Ishikawa (cell line): Measurements from ENCODE around the gene RASSF1.

ENCODE experiments used
- CEBPB ChIP-seq: IDR thresholded peaks from 2 replicates; pipeline ENCODE4 v1.6.1; 2012
- TAF1 ChIP-seq: IDR thresholded peaks from 2 replicates; pipeline ENCODE4 v1.6.1; 2012; ENCODE audit warnings: low read depth, mild to moderate bottlenecking
- TF ChIP-seq, protein P1 (sequence below): IDR thresholded peaks from 2 replicates; pipeline ENCODE4 v1.6.1; 2012
- TF ChIP-seq, protein P2 (sequence below): IDR thresholded peaks from 2 replicates; pipeline ENCODE4 v1.6.1; 2012; ENCODE audit warnings: low read depth, mild to moderate bottlenecking
- TF ChIP-seq, protein P3 (sequence below): IDR thresholded peaks from 2 replicates; pipeline ENCODE4 v1.6.1; 2012

DNA sequence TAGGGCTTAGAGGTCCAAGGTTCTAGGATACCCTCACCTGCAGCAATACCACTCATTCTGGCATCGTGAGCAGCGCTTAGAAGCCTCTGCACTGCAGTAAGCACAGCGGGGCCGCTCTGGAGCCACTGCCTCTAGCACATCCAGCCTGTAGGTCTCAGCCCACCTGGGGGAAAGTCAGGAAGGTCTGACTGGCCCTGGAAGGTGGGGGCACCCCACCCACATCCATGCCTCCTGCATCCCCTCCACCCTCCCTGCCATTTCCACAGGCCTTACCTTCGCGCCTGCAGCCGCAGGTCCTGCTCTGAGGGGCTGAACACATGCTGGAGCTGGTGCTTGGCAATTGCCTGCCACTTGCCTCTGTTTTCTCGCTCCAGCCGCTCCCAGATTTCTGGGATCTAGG lies 901 bp upstream of the RASSF1 start:
- TF ChIP-seq, protein P1, sequence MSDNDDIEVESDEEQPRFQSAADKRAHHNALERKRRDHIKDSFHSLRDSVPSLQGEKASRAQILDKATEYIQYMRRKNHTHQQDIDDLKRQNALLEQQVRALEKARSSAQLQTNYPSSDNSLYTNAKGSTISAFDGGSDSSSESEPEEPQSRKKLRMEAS: no peak
- TF ChIP-seq CEBPB: no peak
- TF ChIP-seq TAF1: no peak
- TF ChIP-seq, protein P2, sequence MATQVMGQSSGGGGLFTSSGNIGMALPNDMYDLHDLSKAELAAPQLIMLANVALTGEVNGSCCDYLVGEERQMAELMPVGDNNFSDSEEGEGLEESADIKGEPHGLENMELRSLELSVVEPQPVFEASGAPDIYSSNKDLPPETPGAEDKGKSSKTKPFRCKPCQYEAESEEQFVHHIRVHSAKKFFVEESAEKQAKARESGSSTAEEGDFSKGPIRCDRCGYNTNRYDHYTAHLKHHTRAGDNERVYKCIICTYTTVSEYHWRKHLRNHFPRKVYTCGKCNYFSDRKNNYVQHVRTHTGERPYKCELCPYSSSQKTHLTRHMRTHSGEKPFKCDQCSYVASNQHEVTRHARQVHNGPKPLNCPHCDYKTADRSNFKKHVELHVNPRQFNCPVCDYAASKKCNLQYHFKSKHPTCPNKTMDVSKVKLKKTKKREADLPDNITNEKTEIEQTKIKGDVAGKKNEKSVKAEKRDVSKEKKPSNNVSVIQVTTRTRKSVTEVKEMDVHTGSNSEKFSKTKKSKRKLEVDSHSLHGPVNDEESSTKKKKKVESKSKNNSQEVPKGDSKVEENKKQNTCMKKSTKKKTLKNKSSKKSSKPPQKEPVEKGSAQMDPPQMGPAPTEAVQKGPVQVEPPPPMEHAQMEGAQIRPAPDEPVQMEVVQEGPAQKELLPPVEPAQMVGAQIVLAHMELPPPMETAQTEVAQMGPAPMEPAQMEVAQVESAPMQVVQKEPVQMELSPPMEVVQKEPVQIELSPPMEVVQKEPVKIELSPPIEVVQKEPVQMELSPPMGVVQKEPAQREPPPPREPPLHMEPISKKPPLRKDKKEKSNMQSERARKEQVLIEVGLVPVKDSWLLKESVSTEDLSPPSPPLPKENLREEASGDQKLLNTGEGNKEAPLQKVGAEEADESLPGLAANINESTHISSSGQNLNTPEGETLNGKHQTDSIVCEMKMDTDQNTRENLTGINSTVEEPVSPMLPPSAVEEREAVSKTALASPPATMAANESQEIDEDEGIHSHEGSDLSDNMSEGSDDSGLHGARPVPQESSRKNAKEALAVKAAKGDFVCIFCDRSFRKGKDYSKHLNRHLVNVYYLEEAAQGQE: no peak
- TF ChIP-seq, protein P3, sequence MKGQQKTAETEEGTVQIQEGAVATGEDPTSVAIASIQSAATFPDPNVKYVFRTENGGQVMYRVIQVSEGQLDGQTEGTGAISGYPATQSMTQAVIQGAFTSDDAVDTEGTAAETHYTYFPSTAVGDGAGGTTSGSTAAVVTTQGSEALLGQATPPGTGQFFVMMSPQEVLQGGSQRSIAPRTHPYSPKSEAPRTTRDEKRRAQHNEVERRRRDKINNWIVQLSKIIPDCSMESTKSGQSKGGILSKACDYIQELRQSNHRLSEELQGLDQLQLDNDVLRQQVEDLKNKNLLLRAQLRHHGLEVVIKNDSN: no peak
